Stomach (tissue), 9 donors: ENCODE data around the gene GPR152. TPM values are rescaled to one million over a fixed set of nuclear protein-coding genes. Genes with fewer than 3 reads are reported as not detected.

Source experiments
- DNase-seq, 2 donors: peaks; one replicate each; pipeline versions ENCODE4 v3.0.0 to v3.0.0-alpha.2; 2013 to 2019
- H3K27ac ChIP-seq, 5 donors: fragments of 200-600 bp in 4 of 5; sonication (generic) in 4 of 5; one replicate each; pipeline ENCODE4 v1.5.1; 2013 to 2019; ENCODE audit warnings: mild to moderate bottlenecking in 1 of 5, moderate library complexity in 1 of 5
- H3K27me3 ChIP-seq, 3 donors: fragments of 200-600 bp; sonication (generic); one replicate each; pipeline ENCODE4 v1.5.1; 2017 to 2019; ENCODE audit warnings: mixed run types in 1 of 3
- H3K36me3 ChIP-seq, 4 donors: fragments of 200-600 bp; sonication (generic); 1 replicate in 3 of 4; 2 replicates in 1 of 4; pipeline ENCODE4 v1.5.1; 2016 to 2019
- H3K4me1 ChIP-seq, 4 donors: fragments of 200-600 bp; sonication (generic); one replicate each; pipeline ENCODE4 v1.5.1; 2016 to 2019
- H3K4me3 ChIP-seq, 4 donors: fragments of 200-600 bp; sonication (generic) in 3 of 4; one replicate each; pipeline ENCODE4 v1.5.1; 2016 to 2019; ENCODE audit warnings: mild to moderate bottlenecking in 1 of 4
- H3K9me3 ChIP-seq, 4 donors: fragments of 200-600 bp; sonication (generic); one replicate each; pipeline ENCODE4 v1.5.1; 2016 to 2019
- EP300 ChIP-seq: sonication (generic); formaldehyde crosslinking; IDR thresholded peaks from one replicate; pipeline ENCODE4 v1.6.1; 2017; ENCODE audit warnings: antibody characterized with exemption
- POLR2A ChIP-seq, 4 donors: fragments of 450-650 bp; IDR thresholded peaks; one replicate each; pipeline ENCODE4 v1.6.1; 2016; ENCODE audit warnings: antibody characterized with exemption in 4 of 4, control low read depth in 2 of 4, mild to moderate bottlenecking in 1 of 4, moderate library complexity in 1 of 4
- POLR2AphosphoS5 ChIP-seq, 3 donors: sonication (generic); formaldehyde crosslinking; IDR thresholded peaks; one replicate each; pipeline ENCODE4 v1.6.1; 2016; ENCODE audit warnings: antibody characterized with exemption in 3 of 3
- WGBS, 5 donors: extraction: QIAGEN DNeasy Blood & Tissue Kit in 3 of 5; methylation state at CpG; one replicate each; pipeline versions ENCODE4 v1.1.5 to v1.1.7; 2013 to 2018; 5-methylcytosine and 5-hydroxymethylcytosine counted together
- intact Hi-C: fragments of 100-400 bp; cut with DNase I; formaldehyde crosslinking; loops from one replicate; pipeline ENCODE4 v1.15.1; 2023; ENCODE audit warnings: low total_unique reads
- polyA plus RNA-seq, 3 donors: library from polyadenylated mRNA; stranded (reverse); fragments of 200-250 nt; gene quantifications; one replicate each; pipeline ENCODE4 v1.2.3, GENCODE V29; 2013
- total RNA-seq, 5 donors: library from RNA; depleted of rRNA; stranded (reverse); fragments of >200 nt; gene quantifications; one replicate each; pipeline versions ENCODE4 v1.1.0 to v1.2.3, GENCODE V29; 2014 to 2016
- TF ChIP-seq, protein P1 (sequence below), 7 experiments: fragments of 450-650 bp in 4 of 7; fragments of 200-600 bp in 3 of 7; sonication (generic) in 3 of 7; IDR thresholded peaks; one replicate each; pipeline ENCODE4 v1.5.1; 2016 to 2019; ENCODE audit warnings: antibody characterized with exemption in 7 of 7, control low read depth in 2 of 7, mild to moderate bottlenecking in 1 of 7
- donor health status: healthy with polysubstance abuse.
- donor health status: Bipolar disorder and iron deficiency.
- donor health status: healthy.

GPR152 gene
- total and polyA plus RNA-seq, 8 donors = not detected

DNA sequence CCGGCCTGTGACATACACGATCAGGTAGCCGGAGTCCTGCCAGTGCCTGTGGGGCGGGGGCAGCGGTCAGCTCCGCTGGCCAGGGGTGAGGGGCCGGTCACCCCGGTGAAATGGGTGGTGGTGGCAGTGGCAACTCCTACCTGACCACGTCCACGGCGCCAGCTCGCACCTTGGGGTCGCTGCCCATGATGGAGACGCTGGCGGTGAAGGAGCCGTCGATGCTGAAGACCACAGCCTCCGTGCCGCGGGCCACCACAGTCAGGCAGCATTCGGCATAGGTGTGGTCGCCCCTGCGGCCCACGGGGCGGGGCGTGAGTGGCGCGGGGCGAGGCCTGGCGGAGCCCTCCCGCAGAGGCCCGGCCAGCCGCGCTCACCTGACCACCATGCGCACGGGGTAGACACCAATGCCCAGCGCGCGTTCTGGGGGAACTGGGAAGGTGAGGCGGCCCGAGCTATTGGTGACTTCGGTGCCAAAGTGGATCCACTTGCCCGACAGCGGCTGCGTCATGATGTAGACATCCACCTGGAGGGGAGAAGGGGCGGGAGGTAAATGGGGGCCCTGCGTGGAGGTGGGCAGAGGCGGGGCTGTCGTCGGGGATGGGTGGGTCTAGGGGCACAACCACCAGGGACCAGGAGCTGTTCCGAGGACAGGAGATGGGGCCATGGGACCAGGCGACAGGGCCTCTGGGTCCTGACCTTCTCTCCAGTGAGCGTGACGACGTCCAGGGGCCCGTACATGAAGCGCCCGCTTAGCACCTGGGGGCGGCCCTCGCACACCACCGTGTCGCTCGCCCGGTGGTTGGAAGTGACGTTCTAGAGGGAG is 41.2 kb upstream of the GPR152 start:
- Histone ChIP-seq H3K9me3 (no peaks in the 10 kb centered on the region), H3K27me3 (no peaks in the 10 kb centered on the region), H3K27ac (no peak overlapping the region), H3K4me1 (no peaks in the 10 kb centered on the region), H3K4me3 (no peak overlapping the region), H3K36me3 (peaks cover 40 to 100% (median 98%) of the 10 kb centered on the region in 4 donors)
- WGBS, 5 donors = 92 to 97% (median 95%) methylated on average over 59 to 65 of the region's 65 CpGs
- DNase-seq = no peak
- intact Hi-C loops = loop anchor here (10.0 kb wide), 1 partner anchor 99 kb away; the partner anchor contains the start of gene RAD9A
- TF ChIP-seq POLR2A (IDR thresholded peaks at IDR 0.05) (no peak), EP300 (no peak), POLR2AphosphoS5 (IDR thresholded peaks at IDR 0.05) (no peak)
- TF ChIP-seq, protein P1, sequence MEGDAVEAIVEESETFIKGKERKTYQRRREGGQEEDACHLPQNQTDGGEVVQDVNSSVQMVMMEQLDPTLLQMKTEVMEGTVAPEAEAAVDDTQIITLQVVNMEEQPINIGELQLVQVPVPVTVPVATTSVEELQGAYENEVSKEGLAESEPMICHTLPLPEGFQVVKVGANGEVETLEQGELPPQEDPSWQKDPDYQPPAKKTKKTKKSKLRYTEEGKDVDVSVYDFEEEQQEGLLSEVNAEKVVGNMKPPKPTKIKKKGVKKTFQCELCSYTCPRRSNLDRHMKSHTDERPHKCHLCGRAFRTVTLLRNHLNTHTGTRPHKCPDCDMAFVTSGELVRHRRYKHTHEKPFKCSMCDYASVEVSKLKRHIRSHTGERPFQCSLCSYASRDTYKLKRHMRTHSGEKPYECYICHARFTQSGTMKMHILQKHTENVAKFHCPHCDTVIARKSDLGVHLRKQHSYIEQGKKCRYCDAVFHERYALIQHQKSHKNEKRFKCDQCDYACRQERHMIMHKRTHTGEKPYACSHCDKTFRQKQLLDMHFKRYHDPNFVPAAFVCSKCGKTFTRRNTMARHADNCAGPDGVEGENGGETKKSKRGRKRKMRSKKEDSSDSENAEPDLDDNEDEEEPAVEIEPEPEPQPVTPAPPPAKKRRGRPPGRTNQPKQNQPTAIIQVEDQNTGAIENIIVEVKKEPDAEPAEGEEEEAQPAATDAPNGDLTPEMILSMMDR (IDR thresholded peaks at IDR 0.05) = no peak

DNA sequence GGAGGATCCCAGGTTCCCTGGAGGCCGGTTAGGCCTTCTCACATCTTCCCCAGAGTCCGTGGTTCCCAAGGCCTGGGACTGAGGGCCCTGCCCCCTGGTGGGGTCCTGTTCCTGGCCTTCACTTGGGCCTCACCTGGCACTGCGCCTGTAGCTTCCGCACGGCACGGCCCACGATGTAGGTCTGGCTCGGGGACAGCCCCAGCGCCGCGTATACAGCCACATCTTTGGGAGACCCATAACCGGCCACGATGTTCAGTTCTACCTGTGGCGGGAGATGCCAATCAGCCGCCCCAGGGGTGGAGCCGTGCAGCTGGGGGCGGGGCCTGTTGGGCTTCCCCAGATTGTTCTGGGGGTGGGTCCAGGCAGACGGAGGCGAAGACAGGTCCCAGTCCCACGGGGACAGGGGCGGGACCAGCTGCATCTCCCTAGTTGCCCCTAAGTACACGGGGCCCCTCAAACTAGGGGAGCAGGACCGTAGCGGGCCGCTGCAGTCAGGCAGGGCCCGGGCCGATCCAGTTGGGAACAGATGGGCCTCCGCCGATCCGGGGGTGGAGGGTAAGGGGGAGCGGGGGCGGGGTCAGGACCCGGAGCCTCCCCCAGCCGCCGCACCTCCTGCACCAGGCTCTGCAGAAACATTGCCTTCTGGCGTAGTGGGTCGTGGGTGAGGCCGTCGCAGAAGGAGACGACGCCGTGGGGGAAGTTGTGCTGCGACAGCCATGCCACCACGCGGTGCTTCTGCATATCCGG is 40.4 kb upstream of the GPR152 start:
- Histone ChIP-seq H3K36me3 (peaks cover 43 to 97% (median 97%) of the 10 kb centered on the region in 4 donors), H3K27me3 (no peaks in the 10 kb centered on the region), H3K4me1 (no peaks in the 10 kb centered on the region), H3K27ac (no peak overlapping the region), H3K9me3 (no peaks in the 10 kb centered on the region), H3K4me3 (no peak overlapping the region)
- DNase-seq = no peak
- intact Hi-C loops = loop anchor here (10.0 kb wide), 1 partner anchor 98 kb away; the partner anchor contains the start of gene RAD9A
- TF ChIP-seq, protein P1 (IDR thresholded peaks at IDR 0.05) = no peak
- TF ChIP-seq EP300 (no peak), POLR2A (IDR thresholded peaks at IDR 0.05) (no peak), POLR2AphosphoS5 (IDR thresholded peaks at IDR 0.05) (no peak)
- 85 to 91% (median 87%) methylated on average over 28 to 46 of the region's 46 CpGs for WGBS, 5 donors

- peaks cover 43 to 97% (median 97%) of the 10 kb centered on the region in 4 donors for H3K36me3 ChIP-seq
- DNase-seq = no peak
- no peaks in the 10 kb centered on the region for H3K4me1 ChIP-seq
- no peak overlapping the region for H3K27ac ChIP-seq
- 77 to 90% (median 87%) methylated on average over 8 to 19 of the region's 19 CpGs for WGBS, 5 donors
- intact Hi-C loops = loop anchor here (10.0 kb wide), 1 partner anchor 97 kb away; the partner anchor contains the start of gene RAD9A
- no peaks in the 10 kb centered on the region for H3K9me3 ChIP-seq
- H3K4me3 ChIP-seq = no peak overlapping the region
- TF ChIP-seq, protein P1 (IDR thresholded peaks at IDR 0.05) = no peak
- TF ChIP-seq POLR2A (IDR thresholded peaks at IDR 0.05) (no peak), EP300 (no peak), POLR2AphosphoS5 (IDR thresholded peaks at IDR 0.05) (no peak)
- no peaks in the 10 kb centered on the region for H3K27me3 ChIP-seq
These were observed 39.7 kb upstream of the GPR152 start for GRCh38 chr11:67492069-67492727.
